Retinal pigment epithelial cell (primary cell): ENCODE measurements around the gene INSIG1.

Experiments used
- DNase-seq: peaks from one replicate; pipeline ENCODE4 v3.0.0-alpha.2; 2010; ENCODE audit warnings: low read depth
- H3K4me3 ChIP-seq: 2 replicates; pipeline ENCODE4 v1.5.1; 2011; ENCODE audit warnings: mild to moderate bottlenecking, low read length, control low read depth, moderate library complexity
- TF ChIP-seq, protein P1 (sequence below): conservative IDR thresholded peaks from 2 replicates; pipeline ENCODE4 v1.5.1; 2011; ENCODE audit warnings: low read depth, low read length, control low read depth, inconsistent platforms

Gene INSIG1

DNA sequence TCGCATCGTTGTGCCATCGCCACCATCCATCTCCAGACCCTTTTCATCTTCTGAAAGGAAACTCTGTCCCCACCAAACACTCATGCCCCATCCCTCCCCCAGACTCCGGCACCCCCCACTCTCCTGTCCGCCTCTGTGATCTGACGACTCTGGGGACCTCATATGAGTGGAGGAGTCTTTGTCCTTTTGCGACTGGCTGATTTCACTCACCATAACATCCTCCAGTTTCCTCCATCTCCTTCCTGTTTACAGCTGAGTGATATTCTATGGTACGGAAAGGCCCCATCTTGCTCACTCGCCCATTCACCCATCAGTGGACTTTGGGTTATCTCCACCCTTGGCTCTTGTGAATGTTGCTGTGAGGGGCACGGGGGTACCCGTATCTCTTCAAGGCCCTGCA, 11.8 kb upstream of the INSIG1 start:
- no peak for DNase-seq
- H3K4me3 ChIP-seq: no peak overlapping the region
- TF ChIP-seq, protein P1, sequence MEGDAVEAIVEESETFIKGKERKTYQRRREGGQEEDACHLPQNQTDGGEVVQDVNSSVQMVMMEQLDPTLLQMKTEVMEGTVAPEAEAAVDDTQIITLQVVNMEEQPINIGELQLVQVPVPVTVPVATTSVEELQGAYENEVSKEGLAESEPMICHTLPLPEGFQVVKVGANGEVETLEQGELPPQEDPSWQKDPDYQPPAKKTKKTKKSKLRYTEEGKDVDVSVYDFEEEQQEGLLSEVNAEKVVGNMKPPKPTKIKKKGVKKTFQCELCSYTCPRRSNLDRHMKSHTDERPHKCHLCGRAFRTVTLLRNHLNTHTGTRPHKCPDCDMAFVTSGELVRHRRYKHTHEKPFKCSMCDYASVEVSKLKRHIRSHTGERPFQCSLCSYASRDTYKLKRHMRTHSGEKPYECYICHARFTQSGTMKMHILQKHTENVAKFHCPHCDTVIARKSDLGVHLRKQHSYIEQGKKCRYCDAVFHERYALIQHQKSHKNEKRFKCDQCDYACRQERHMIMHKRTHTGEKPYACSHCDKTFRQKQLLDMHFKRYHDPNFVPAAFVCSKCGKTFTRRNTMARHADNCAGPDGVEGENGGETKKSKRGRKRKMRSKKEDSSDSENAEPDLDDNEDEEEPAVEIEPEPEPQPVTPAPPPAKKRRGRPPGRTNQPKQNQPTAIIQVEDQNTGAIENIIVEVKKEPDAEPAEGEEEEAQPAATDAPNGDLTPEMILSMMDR: no peak

DNA sequence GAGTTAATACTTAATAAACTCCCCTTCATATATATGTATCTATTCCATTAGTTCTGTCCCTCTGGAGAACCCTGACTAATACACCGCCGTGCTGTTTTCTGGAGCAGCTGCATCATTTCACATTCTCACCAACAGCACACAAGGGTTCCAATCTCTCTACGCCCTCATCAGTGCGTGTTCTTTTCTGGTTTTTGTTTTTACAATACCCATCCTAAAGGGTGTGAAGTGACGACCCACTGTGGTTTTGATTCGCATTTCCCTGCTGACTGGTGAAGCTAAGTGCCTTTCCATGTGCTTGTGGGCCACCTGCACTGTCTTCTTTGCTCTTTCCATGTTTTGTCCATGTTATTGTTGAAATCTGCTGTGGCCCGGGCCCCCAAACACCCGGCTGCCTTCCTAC, 11.0 kb upstream of the INSIG1 start:
- no peak overlapping the region for H3K4me3 ChIP-seq
- no peak for DNase-seq
- TF ChIP-seq, protein P1: no peak

DNA sequence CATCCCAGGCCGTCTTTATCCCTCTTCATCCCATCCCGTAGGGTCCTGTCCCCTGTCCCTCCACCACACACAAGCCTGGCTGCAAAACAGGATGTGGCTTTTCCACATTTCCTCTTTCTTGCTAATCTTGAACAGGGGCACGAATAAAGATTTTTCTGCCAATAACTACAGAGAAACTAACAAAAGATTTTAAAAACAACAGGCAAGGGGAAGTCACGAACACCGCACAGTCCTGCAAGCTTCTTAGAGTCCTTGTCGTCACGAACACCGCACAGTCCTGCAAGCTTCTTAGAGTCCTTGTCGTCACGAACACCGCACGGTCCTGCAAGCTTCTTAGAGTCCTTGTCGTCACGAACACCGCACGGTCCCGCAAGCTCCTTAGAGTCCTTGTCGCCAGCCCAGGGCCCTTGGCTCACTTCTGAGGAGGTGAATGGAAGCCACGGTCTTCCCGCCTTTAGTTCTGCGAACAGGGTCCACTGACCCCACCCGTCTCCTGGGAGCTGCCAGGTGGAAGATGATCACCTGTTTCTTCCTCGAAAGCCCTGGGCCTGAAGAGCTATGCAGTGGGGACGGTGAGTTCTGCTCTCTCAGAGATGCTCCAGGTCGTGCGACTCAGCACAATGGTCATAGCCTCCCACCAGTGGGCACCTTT, 10.3 kb upstream of the INSIG1 start:
- DNase-seq: no peak
- TF ChIP-seq, protein P1: no peak
- no peak overlapping the region for H3K4me3 ChIP-seq

DNA sequence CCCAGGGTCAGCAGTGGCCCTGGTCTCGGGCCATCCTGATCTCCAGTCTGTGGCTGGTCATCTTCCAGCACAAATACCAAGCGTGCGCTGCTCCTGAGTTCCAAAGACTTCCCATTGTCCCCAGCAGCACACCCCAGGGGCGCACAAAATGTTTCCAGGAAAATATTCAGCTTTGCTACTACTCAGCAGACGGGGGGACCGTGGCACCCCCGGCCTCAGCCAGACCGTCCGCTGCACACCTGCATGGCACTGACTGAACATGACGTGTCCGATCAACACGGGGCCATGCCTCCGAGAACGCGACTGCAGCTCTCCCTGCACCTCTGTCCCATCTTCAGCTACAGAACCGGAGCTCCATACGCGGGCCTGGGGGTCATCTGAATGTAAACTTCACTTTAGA, 9.6 kb upstream of the INSIG1 start:
- TF ChIP-seq, protein P1: no peak
- H3K4me3 ChIP-seq: no peak overlapping the region
- DNase-seq: no peak

DNA sequence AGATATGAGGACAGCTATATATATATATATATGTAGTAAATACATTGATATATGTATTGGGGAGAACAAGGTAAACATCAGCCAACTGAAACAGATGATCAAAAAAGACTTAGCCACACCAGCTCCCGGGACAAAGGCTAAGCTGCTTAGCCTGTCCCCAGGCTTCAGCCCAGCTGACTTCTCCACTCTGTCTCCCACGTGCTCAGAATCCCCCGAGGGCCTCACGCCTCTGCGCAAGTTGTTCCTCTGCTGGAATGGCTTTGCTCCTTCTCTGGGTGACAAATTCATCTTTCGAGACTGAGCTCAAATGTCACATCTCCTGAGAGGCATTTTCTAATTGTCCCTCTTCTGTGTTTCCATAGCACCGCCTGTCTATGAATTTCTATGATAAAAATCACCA, 8.6 kb upstream of the INSIG1 start:
- no peak for DNase-seq
- TF ChIP-seq, protein P1: no peak
- no peak overlapping the region for H3K4me3 ChIP-seq

DNA sequence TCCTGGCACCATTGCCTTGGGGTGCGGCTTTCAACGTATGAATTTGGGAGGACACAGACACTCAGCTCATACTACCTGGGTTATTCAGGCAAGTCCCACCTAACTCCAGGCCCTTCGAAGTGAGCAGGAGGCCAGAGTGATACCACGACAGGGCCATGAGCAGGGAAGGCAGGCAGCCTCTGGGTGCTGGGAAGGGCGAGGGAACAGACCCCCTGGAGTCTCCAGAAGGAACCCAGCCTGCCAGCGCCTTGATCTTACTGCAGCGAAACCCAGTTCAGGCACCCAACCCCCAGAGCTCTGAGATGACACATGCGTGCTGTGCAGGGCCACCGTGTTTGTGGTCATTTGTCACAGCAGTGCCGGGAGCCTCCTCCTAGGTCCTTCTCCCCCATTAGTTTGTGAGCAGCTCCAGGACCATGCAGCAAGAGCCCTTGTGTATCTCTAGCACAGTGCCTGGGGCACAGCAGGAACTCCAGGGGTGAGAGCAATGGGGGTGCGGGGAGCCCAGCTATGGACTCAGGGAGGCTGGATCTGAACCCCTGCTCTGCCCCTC, 7.7 kb upstream of the INSIG1 start:
- TF ChIP-seq, protein P1: no peak
- no peak for DNase-seq
- no peak overlapping the region for H3K4me3 ChIP-seq

DNA sequence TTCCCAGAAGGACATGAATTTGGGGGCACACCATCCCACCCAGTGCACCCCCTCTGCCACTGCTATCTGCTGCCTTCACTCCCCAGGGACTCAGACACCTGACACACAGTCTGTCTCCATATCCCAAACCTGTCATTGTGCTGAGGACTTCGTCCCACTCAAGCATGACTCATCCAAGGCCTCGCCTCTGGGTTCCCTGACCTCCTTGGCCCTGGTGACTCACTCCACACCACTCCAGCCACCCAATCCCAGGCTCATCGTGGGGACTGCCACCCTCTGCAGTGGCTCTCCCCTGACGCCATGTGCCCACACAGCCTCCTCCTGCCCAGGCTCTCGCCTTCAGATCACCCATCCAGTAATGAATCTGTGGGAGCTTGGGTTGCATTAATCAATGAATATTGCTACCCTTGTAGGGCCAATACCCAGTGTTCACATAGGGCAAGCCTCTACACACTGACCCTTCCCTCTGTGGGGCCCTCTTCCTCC, 6.6 kb upstream of the INSIG1 start:
- no peak overlapping the region for H3K4me3 ChIP-seq
- TF ChIP-seq, protein P1: no peak
- no peak for DNase-seq
